HG03025 (cell line): Measurements from ENCODE around the gene CDCA3.
A peak's percentile ranks its signal among the peaks of the same experiment; 100 is the strongest.
"Not testable (repeated sequence)": the region's sequence is repeated elsewhere in the genome, so short reads cannot be mapped to it uniquely, and the experiment has no call there.

ENCODE experiments used
- ATAC-seq: cut with Tn5 transposase; IDR thresholded peaks from one replicate; pipeline ENCODE4 v1.9.1; 2021; ENCODE audit warnings: mild to moderate bottlenecking, moderate library complexity; ENCODE audit not compliant: unreplicated experiment, low FRiP score

Gene CDCA3

DNA sequence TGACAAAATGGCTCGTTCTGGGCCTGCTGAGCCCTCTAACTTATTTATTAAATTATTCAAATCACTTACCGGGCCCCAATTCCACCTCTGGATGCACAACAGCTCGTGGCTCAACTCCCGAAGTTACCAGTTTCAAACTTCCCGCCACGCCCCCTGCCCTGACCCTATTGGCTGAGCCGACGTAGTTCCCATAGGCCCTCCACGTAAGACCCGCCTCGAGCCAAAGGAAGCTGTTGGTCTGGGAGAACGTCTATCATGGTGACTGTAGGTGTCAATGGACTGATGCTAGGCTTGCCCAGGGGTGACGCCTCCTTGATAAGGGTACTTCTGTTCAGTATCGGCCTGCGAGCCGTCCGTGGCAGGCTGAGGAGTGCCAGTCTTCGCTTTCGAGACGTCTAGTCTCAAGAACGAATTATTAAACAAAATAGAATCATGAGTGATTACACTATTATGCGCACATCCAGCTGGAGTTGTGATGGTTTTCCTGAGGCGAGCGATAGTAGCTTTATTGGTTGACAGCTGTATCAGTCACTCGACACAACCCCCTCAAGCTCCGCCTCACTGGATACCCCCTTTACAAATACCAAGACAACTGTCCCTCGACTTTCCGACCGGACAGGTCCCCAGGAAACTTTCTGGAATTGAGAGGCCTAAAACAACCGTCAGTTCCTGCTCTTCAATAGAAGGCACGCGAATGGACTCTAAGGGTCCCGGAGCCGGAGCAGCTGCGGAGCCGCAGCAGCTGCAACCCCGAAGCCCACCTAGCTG, at the start of gene CDCA3:
CDCA3 (minus strand) TSS at position 134 of the 768 bp plus-strand sequence. CDS start 334 bp downstream, outside the sequence.
- peak; percentile 43 for ATAC-seq

DNA sequence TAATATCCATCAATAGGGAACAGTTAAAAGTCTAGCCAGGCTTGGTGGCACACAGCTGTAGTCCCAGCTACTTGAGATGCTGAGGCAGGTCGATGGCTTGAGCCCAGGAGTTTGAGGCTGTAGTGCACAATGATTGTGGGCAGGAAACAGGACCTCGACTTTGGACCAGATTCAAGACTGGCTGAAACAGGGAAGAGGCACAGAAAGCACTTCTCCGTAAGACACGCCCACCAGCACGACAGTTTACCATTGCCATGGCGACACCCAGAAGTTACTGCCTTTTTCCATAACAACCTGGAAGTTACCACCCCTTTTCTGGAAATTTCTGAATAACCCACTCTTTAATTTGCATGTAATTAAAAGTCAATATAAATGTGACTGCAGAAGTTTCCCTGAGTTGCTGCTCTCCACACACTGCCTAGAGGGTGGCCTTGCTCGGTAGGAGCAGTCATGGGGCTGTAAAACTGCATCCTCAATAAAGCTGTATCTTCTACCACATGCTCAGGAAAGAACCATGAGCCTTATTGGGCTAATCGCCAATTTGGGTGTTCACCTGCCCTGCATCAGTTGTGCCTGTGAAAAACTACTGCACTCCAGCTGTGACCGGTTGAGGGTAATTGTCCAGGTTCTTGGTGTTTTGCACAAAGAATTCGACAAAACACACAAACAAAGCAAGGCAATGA, 48.9 kb upstream of the CDCA3 start:
- ATAC-seq, result no peak

DNA sequence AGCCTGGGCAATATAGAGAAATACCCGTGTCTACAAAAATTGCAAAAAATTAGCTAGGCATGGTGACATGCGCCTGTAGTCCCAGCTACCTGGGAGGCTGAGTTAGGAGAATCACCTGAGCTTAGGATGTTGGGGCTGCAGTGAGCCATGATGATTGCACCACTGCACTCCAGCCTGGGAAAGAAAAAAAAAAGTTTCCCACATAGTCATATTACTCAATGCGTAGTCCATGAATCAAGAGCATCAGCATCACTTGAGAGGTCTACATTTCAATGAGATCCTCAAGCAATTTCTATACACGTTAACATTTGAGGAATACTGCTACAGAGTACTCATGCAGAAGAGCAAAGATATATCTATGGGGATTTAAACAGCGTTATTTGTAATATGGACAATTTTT, 48.3 kb upstream of the CDCA3 start:
- no peak for ATAC-seq

DNA sequence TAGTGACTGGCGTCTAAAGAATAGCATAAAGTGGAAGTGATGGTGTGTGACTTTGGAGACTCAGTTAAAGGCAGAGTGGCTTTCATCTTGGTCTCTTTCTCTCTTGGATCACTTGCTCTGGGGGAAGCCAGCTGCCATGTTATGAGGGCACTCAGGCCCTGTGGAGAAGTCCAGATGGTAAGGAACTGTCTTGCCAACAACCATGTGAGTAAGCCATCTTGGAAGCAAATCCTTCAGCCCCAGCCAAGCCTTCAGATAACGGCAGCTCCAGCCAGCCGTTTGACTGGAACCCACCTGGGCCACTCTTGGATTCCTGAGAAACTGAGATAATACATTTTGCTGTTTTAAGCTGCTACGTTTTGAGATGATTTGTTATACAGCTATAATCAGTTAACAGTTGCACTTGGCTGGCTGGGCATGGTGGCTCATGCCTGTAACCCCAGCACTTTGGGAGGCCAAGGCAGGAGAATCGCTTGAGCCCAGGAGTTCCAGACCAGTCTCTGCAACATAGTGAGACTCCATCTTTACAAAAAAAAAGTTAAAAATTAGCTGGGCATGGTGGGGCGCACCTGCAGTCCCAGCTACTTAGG, 45.9 kb upstream of the CDCA3 start:
- no peak for ATAC-seq

DNA sequence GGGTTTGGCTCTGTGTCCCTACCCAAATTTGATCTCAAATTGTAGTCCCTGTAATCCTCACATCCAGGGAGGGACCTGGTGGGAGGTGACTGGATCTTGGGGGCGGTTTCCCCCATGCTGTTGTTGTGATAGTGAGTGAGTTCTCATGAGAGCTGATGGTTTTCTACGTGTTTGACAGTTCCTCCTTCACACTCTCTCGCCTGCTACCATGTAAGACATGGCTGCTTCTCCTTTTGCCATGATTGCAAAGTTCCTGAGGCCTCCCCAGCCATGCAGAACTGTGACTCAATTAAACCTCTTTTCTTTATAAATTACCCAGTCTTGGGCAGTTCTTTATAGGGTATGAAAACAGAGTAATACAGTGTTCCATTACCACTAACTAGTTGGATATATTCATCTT, 43.2 kb upstream of the CDCA3 start:
- no peak for ATAC-seq

DNA sequence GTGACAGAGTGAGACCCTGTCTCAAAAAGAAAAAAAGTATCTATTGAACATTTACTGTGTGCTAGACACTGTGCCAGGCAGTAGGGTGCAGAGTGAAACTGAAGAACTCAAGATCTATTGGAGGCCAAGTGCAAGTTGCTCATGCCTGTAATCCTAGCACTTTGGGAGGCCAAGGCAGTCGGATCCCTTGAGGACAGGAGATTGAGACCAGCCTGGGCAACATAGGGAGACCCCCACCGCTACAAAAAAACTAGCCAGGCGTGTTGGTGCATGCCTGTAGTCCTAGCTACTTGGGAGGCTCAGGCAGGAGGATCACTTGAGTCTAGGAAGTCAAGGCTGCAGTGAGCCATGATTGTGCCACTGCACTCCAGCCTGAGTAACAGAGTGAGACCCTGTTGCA, 41.6 kb upstream of the CDCA3 start:
- ATAC-seq, result not testable (repeated sequence)

DNA sequence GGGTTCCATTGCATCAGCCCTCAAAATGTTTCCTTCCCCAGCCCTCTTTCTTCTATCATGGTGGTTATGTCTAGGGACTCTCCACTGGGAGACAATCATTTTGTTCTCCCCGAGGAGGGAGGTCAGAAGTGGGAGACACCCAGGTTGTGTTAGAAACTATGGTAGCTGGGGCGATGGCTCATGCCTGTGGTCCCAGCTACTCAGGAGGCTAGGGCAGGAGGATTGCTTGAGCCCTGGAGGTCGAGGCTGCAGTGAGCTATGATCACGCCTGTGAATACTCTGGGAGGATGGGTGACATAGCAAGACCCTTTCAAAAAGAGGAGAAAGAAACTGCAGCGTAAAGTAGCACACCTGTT, 40.5 kb upstream of the CDCA3 start:
- ATAC-seq, result no peak

DNA sequence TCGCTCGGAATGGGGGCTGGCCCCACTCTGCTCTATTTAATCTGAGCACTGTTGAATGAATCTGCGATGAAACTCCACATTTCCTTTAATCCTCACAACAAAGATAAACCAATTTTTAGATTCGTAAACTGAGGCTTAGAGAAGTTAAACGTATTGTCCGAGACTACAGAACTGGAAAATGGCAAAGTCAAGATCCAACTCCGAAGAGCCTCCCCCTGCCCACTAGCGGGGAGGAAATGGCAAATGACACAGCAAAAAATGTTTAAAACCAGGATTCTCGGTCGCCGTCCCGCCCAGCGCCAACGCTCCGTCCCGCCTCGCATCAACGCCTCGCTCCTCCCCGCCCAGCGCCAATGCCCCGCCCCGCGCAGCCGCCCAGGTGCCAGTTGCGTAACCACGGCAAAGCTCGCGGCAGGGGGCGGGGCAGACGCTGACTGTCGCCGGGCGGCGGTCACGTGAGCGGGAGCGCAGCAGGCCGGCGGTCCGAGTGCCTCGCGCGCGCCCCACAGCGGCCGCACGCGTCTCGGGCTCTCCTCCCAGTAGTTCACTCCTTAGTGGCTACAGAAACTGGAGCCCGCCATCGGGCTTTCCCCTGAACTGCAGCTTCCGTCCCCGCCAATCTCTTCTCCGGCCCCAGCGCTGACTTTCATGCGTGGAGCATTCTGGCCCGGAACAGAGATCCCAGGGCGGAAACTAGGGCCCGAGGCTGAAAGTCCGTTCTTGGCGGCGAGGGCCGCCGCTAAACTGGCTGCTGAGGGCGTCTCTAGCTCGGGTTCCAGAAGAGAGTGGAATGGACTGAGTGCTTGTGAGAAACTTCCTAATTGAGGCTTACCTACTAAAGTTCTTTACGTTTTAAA, 39.9 kb upstream of the CDCA3 start:
- peak; percentile 88 for ATAC-seq

DNA sequence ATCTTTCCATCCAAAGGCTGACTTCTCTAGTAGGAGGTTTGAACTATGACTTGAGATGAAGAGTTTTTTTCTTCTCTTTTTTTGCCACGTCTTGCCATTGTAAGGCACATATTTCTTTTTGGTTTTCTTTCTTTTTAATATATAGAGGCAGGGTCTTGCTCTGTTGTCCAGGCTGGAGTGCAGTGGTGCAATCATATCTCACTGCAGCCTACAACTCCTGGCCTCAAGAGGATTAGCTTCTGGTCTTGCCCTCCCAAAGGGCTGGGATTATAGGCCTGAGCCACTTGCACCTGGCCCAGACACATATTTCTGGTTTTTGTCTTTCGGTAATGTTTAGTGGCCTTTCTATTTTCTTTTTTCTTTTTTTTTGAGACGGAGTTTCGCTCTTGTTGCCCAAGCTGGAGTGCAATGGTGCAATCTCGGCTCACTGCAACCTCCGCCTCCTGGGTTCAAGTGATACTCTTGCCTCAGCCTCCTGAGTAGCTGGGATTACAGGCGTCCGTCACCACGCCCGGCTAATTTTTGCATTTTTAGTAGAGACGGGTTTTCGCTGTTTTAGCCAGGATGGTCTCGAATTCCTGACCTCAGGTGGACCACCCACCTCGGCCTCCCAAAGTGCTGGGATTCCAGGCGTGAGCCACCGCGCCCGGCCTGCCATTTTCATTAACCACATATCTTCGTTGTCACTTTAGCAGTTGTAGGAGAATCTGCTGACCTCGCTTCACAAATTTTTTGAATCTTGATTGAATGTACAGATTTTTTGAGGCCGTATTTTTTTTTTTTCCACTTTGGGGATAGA, 38.9 kb upstream of the CDCA3 start:
- not testable (repeated sequence) for ATAC-seq

DNA sequence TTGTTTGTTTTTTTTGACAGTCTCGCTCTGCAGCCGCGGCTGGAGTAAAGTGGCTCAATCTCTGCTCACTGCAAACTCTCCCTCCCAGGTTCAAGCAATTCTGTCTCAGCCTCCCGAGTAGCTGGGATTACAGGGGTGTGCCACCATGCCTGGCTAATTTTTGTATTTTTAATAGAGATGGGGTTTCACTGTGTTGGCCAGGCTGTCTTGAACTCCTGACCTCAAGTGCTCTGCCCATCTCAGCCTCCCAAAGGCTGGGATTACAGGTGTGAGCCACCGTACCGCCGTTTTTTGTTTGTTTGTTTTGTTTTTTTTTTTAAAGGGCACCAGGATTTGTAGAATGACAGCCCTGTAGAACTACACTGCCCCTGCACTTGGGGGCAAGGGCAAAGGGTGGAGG, 37.7 kb upstream of the CDCA3 start:
- not testable (repeated sequence) for ATAC-seq

DNA sequence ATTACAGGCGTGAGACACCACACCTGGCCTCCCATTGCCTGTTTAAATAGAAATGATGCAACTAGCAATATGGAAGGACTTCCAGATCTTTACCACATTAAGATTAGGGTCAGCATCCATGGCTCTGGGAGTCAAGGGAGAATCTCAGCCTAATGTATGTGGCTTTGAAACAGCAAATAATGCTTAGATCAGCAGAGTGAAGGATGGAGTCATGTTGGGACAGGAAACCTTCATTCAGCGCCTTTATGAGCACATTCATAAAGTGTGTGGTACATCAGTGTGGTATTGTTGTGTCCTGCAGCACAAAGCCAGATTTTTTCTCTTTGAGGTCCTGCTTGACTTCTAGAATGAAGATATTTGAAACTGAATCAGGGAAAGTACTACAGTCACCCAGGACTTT, 37.3 kb upstream of the CDCA3 start:
- no peak for ATAC-seq

DNA sequence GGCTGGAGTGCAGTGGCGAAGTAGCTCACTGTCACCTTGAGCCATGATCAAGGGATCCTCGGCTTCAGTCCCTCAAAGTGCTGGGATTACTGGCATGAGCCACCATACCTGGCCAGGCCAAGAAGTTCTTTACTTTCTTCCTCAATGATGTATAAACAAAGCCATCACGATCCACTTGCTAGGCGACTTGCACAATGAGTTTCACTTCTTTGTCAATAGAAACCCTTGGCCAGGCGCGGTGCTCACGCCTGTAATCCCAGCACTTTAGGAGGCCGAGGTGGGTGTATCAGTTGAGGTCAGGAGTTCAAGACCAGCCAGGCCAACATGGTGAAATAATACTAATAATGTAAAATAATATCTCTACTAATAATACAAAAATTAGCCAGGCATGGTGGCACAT, 36.4 kb upstream of the CDCA3 start:
- no peak for ATAC-seq

DNA sequence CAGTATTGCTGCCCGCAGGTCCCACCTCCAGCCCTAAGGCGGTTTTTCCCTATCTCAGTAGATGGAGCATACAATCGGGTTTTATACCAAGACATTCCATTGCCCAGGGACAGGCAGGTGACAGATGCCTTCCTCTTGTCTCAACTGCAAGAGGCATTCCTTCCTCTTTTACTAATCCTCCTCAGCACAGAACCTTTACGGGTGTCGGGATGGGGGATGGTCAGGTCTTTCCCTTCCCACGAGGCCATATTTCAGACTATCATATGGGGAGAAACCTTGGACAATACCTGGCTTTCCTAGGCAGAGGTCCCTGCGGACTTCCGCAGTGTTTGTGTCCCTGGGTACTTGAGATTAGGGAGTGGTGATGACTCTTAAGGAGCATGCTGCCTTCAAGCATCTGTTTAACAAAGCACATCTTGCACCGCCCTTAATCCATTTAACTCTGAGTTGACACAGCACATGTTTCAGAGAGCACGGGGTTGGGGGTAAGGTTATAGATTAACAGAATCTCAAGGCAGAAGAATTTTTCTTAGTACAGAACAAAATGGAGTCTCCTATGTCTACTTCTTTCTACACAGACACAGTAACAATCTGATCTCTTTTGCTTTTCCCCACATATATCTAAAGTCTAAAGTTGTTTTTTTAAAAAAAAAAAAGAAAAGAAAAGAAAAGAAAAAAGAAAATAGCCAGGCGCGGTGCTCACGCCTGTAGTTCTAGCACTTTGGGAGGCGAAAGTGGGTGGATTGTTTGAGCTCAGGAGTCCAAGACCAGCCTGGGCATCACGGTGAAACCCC, 35.3 kb upstream of the CDCA3 start:
- ATAC-seq, result not testable (repeated sequence)

DNA sequence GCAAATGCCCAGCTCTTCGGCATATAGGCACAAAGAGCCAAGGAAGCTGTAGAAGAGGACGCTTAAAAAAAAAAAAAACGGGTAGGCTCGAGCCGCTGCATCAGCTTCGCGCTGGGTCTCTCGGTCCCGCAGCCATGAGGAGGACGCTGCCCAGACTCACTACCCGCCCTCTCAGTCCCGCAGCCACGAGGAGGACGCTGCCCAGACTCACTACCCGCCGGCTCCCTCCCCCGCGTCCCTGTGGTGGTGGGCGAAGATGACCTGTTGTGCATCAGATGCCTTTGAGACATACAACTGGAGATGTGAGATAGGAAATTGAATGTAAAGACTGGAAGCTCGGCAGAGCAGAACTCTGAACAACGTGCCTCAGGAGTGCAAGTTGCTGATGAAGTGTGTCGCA, 33.5 kb upstream of the CDCA3 start:
- ATAC-seq, result no peak

DNA sequence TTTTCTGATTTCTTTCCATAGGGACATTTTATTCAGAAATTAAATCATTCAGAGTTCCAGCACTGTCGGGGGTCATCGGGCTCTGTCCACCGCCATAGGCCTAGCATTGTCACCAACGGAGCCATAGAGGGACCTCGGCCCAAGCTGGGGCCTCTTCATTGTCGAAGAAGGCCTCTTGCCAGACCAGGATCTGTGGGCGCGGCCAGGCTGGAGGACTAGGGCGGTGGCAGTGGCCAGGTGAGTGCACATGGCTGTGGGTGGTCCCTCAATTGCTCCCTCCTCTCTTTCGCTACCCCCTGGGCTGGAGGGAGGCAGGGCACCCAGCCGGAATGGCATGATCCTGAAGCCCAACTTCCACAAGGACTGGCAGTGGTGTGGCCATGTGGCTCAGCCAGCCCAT, 32.6 kb upstream of the CDCA3 start:
- ATAC-seq, result no peak

DNA sequence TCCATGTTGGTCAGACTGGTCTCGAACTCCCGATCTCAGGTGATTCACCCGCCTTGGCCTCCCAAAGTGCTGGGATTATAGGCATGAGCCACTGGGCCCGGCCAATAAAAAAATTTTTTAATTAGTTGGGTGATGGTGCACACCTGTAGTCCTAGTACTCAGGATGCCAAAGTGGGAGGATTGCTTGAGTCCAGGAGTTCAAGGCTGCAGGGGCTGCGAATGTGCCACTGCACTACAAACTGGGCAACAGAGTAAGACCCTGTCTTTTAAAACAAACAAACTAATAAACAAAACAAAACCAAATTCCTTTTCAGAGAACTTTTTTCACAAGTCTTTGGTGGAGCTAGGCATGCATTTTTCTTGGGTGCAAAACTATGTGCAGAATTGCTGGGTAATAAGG, 32.2 kb upstream of the CDCA3 start:
- no peak for ATAC-seq

DNA sequence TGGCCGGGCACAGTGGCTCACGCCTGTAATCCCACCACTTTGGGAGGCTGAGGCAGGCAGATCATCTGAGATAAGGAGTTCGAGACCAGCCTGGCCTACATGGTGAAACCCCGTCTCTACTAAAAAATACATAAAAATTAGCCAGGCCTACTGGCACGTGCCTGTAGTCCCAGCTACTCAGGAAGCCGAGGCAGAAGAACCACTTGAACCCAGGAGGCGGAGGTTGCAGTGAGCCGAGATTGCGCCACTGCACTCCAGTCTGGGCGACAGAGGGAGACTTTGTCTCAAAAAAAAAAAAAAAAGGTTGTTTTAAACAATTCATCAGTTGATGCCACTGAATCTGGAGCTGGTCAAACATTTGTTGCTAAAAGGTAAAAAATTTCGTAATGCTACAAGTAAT, 28.7 kb upstream of the CDCA3 start:
- not testable (repeated sequence) for ATAC-seq

DNA sequence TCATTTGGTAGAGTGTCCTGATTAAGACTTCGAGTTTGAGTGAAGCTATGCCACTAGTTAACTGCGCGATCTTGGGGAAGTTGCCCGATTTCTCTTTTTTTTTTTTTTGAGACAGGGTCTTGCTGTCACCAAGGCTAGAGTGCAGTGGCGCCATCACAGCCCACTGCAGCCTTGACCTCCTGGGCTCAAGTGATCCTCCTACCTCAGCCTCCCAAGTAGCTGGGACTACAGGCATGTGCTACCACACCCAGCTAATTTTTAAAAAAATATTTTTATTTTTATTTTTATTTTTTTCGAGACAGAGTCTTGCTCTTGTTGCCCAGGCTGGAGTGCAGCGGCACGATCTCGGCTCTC, 22.9 kb upstream of the CDCA3 start:
- not testable (repeated sequence) for ATAC-seq
